Ishikawa (cell line): ENCODE results near the gene DUSP16.

Experiments used
- CEBPB ChIP-seq: IDR thresholded peaks from 2 replicates; pipeline ENCODE4 v1.6.1; 2012
- EP300 ChIP-seq: IDR thresholded peaks from 2 replicates; pipeline ENCODE4 v1.6.1; 2012; ENCODE audit warnings: borderline replicate concordance
- TAF1 ChIP-seq: IDR thresholded peaks from 2 replicates; pipeline ENCODE4 v1.6.1; 2012; ENCODE audit warnings: low read depth, mild to moderate bottlenecking
- YY1 ChIP-seq: IDR thresholded peaks from 2 replicates; pipeline ENCODE4 v1.6.1; 2012; ENCODE audit warnings: low read depth
- TF ChIP-seq, protein P1 (sequence below): IDR thresholded peaks from 2 replicates; pipeline ENCODE4 v1.6.1; 2012; ENCODE audit warnings: low read depth, mild to moderate bottlenecking
- TF ChIP-seq, protein P2 (sequence below): IDR thresholded peaks from 2 replicates; pipeline ENCODE4 v1.6.1; 2012
- TF ChIP-seq, protein P3 (sequence below): IDR thresholded peaks from 2 replicates; pipeline ENCODE4 v1.6.1; 2012

DNA sequence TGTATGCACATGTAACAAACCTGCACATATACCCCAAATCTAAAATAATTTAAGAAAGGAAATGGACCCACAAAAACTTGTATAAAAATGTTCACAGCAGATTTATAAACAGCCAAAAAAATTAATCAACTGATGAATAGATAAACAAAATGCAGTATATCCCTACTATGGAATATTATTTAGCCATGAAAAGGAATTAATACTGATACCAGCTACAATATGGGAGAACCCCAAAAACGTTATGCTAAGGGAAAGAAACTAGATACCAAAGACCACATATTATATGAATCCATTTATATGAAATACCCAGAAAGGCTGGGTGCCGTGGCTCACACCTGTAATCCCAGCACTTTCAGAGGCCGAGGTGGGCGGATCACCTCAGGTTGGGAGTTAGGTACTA lies 20.9 kb downstream of the DUSP16 start:
- TF ChIP-seq, protein P1, sequence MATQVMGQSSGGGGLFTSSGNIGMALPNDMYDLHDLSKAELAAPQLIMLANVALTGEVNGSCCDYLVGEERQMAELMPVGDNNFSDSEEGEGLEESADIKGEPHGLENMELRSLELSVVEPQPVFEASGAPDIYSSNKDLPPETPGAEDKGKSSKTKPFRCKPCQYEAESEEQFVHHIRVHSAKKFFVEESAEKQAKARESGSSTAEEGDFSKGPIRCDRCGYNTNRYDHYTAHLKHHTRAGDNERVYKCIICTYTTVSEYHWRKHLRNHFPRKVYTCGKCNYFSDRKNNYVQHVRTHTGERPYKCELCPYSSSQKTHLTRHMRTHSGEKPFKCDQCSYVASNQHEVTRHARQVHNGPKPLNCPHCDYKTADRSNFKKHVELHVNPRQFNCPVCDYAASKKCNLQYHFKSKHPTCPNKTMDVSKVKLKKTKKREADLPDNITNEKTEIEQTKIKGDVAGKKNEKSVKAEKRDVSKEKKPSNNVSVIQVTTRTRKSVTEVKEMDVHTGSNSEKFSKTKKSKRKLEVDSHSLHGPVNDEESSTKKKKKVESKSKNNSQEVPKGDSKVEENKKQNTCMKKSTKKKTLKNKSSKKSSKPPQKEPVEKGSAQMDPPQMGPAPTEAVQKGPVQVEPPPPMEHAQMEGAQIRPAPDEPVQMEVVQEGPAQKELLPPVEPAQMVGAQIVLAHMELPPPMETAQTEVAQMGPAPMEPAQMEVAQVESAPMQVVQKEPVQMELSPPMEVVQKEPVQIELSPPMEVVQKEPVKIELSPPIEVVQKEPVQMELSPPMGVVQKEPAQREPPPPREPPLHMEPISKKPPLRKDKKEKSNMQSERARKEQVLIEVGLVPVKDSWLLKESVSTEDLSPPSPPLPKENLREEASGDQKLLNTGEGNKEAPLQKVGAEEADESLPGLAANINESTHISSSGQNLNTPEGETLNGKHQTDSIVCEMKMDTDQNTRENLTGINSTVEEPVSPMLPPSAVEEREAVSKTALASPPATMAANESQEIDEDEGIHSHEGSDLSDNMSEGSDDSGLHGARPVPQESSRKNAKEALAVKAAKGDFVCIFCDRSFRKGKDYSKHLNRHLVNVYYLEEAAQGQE, result no peak
- TF ChIP-seq CEBPB (no peak), EP300 (no peak), YY1 (no peak), TAF1 (no peak)
- TF ChIP-seq, protein P2, sequence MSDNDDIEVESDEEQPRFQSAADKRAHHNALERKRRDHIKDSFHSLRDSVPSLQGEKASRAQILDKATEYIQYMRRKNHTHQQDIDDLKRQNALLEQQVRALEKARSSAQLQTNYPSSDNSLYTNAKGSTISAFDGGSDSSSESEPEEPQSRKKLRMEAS, result no peak
- TF ChIP-seq, protein P3, sequence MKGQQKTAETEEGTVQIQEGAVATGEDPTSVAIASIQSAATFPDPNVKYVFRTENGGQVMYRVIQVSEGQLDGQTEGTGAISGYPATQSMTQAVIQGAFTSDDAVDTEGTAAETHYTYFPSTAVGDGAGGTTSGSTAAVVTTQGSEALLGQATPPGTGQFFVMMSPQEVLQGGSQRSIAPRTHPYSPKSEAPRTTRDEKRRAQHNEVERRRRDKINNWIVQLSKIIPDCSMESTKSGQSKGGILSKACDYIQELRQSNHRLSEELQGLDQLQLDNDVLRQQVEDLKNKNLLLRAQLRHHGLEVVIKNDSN, result no peak
